Breast epithelium (tissue), 3 donors: ENCODE data around the gene STAC3.

Source experiments
- POLR2A ChIP-seq: fragments of 450-650 bp; IDR thresholded peaks from one replicate; pipeline ENCODE4 v1.6.1; 2016; ENCODE audit warnings: antibody characterized with exemption, mild to moderate bottlenecking, moderate library complexity
- POLR2AphosphoS5 ChIP-seq, 3 donors: sonication (generic); formaldehyde crosslinking; IDR thresholded peaks; one replicate each; pipeline ENCODE4 v1.6.1; 2017; ENCODE audit warnings: antibody characterized with exemption in 3 of 3
- TF ChIP-seq, protein P1 (sequence below), 3 donors: fragments of 450-650 bp; IDR thresholded peaks; one replicate each; pipeline ENCODE4 v1.5.1; 2016 to 2017; ENCODE audit warnings: antibody characterized with exemption in 3 of 3, mild to moderate bottlenecking in 3 of 3, moderate library complexity in 3 of 3

GRCh38 chr12:57243521-57244311 is 7.3 kb downstream of the STAC3 start:
- TF ChIP-seq, protein P1, sequence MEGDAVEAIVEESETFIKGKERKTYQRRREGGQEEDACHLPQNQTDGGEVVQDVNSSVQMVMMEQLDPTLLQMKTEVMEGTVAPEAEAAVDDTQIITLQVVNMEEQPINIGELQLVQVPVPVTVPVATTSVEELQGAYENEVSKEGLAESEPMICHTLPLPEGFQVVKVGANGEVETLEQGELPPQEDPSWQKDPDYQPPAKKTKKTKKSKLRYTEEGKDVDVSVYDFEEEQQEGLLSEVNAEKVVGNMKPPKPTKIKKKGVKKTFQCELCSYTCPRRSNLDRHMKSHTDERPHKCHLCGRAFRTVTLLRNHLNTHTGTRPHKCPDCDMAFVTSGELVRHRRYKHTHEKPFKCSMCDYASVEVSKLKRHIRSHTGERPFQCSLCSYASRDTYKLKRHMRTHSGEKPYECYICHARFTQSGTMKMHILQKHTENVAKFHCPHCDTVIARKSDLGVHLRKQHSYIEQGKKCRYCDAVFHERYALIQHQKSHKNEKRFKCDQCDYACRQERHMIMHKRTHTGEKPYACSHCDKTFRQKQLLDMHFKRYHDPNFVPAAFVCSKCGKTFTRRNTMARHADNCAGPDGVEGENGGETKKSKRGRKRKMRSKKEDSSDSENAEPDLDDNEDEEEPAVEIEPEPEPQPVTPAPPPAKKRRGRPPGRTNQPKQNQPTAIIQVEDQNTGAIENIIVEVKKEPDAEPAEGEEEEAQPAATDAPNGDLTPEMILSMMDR (IDR thresholded peaks at IDR 0.05), result peak; percentile 59 to 71 (median 65)
- TF ChIP-seq POLR2A, result no peak
- TF ChIP-seq POLR2AphosphoS5 (IDR thresholded peaks at IDR 0.05), result no peak
